Measurements from ENCODE around the gene MDK. TPM values are rescaled to one million over a fixed set of nuclear protein-coding genes. Genes with fewer than 3 reads are reported as not detected.

The MDK gene
- total RNA-seq, 1 donor, result 27.5 TPM

DNA sequence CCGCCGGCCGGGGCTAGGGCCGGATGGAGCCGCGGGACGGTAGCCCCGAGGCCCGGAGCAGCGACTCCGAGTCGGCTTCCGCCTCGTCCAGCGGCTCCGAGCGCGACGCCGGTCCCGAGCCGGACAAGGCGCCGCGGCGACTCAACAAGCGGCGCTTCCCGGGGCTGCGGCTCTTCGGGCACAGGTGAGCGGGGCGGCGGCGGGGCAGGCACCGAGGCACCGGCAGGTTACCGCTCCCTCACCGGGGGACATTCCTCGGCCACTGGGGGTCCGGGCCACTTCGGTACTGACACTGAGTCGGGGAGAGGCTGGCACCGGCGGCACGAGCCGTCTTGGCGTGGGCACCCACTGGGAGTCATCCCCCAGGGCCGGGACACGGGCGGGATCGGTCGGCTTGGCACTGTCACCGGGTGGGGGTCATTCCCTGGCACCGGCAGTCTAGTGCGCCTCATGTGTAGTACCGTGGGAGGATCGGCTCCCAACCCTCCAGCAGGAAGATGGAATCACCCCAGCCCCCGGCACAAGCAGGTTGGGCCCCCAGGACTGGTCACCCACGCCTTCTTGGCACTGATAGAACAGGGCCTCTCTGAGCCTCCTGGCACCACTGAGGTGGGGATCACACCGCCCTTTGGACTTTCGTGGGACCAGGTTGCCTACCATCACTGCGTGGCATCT is 33.7 kb upstream of the MDK start:
- peaks cover 7% of the 10 kb centered on the region for H3K27me3 ChIP-seq (ENCODE audit: insufficient read depth, low read length)
- no peaks in the 10 kb centered on the region for H3K36me3 ChIP-seq (ENCODE audit: insufficient read depth, low read length)
- peak overlapping the region; percentile 28 for H2AFZ ChIP-seq (ENCODE audit: low read length)
- DNase-seq (ENCODE audit: insufficient read length, low spot score, missing footprints), result peak; percentile 93
- peaks cover 24% of the 10 kb centered on the region for H4K20me1 ChIP-seq (ENCODE audit: insufficient read depth, low read length)
- no peaks in the 10 kb centered on the region for H3K9me3 ChIP-seq (ENCODE audit: low read depth, low read length)
- TF ChIP-seq, protein P1, sequence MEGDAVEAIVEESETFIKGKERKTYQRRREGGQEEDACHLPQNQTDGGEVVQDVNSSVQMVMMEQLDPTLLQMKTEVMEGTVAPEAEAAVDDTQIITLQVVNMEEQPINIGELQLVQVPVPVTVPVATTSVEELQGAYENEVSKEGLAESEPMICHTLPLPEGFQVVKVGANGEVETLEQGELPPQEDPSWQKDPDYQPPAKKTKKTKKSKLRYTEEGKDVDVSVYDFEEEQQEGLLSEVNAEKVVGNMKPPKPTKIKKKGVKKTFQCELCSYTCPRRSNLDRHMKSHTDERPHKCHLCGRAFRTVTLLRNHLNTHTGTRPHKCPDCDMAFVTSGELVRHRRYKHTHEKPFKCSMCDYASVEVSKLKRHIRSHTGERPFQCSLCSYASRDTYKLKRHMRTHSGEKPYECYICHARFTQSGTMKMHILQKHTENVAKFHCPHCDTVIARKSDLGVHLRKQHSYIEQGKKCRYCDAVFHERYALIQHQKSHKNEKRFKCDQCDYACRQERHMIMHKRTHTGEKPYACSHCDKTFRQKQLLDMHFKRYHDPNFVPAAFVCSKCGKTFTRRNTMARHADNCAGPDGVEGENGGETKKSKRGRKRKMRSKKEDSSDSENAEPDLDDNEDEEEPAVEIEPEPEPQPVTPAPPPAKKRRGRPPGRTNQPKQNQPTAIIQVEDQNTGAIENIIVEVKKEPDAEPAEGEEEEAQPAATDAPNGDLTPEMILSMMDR (IDR thresholded peaks at IDR 0.05; ENCODE audit: extremely low read depth, low read depth, low read length), result no peak
- H3K27ac ChIP-seq (ENCODE audit: low read depth, low read length), result no peak overlapping the region
- H3K4me1 ChIP-seq (ENCODE audit: insufficient read depth, low read length), result peaks cover 9% of the 10 kb centered on the region
- H3K4me2 ChIP-seq (ENCODE audit: insufficient read depth, low read length), result peak overlapping the region; percentile 92
- peaks cover 50% of the 10 kb centered on the region for H3K79me2 ChIP-seq (ENCODE audit: insufficient read depth, low read length)
- H3K4me3 ChIP-seq (ENCODE audit: insufficient read depth, low read length), result peak overlapping the region; percentile 84

DNA sequence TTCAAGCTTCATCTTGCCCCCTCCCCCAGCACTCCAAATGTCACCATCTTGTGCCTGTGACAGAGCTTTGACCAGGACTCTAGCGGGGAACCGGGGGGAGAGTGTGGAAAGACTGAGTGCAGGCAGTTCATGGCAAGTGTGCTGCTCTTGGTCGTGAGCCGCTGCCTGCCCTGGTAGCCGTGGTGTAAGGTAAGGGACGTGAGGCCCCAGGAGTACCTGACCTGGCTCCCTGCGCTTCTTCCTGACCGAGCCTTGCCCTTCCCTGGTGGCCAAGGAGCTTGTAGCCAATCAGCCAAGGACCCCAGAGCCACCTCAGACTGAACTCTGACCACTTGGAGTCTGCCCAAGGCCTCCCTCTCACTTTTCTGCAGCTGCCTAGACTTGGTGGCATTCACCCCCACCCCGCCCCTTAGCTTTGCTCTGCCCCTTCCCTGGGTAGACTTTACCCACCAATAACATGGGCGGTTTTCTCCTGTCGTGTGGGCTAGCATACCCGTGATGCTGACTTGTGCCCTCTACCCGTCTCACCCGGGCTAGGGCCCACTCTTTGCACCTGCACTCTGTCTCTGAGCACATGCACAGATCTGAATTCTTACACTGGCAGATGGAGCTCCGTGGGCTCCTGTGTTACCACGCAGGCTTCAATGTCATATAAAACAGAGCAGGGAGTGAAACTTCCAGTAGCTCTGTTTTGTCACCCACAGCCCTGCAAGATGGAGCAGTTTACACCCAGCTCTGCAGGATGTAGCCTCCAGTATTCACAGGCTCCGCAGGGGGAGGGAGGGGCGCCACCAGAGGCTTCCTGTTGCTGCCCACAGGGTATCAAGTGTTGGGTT is 32.7 kb upstream of the MDK start:
- Histone ChIP-seq H3K79me2 (ENCODE audit: insufficient read depth, low read length) (peaks cover 59% of the 10 kb centered on the region), H4K20me1 (ENCODE audit: insufficient read depth, low read length) (peaks cover 24% of the 10 kb centered on the region)
- TF ChIP-seq, protein P1 (IDR thresholded peaks at IDR 0.05; ENCODE audit: extremely low read depth, low read depth, low read length), result no peak

DNA sequence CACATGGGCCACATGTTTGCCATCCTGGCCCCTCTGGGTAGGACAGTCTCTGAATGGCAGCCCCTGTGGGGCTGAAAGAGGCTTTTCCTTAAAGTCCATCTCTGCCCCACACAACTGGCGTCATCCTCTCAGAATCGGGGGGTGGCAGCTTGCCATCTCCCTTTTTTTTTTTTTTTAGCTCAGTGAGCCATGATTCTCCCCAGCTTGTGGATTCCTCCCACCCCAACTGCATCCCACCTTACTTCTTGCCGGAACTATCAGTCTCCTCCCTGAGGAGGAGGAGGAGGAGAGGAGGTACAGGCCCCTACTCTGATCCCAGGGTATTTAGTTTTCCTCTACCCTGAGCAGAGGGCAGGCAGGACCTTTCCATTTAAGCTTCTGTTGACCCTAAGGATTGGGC is 30.8 kb upstream of the MDK start:
- no peak for DNase-seq (ENCODE audit: insufficient read length, low spot score, missing footprints)
- Histone ChIP-seq H4K20me1 (ENCODE audit: insufficient read depth, low read length) (peaks cover 24% of the 10 kb centered on the region), H3K79me2 (ENCODE audit: insufficient read depth, low read length) (peaks cover 71% of the 10 kb centered on the region), H2AFZ (ENCODE audit: low read length) (no peak overlapping the region), H3K4me2 (ENCODE audit: insufficient read depth, low read length) (no peak overlapping the region), H3K27me3 (ENCODE audit: insufficient read depth, low read length) (no peaks in the 10 kb centered on the region), H3K4me1 (ENCODE audit: insufficient read depth, low read length) (peaks cover 15% of the 10 kb centered on the region), H3K36me3 (ENCODE audit: insufficient read depth, low read length) (no peaks in the 10 kb centered on the region), H3K4me3 (ENCODE audit: insufficient read depth, low read length) (no peak overlapping the region), H3K9me3 (ENCODE audit: low read depth, low read length) (no peaks in the 10 kb centered on the region), H3K27ac (ENCODE audit: low read depth, low read length) (no peak overlapping the region)
- TF ChIP-seq, protein P1 (IDR thresholded peaks at IDR 0.05; ENCODE audit: extremely low read depth, low read depth, low read length), result no peak

More for the DNA sequence above, 32.7 kb upstream of the MDK start:
- H3K27ac ChIP-seq (ENCODE audit: low read depth, low read length), result no peak overlapping the region
- no peaks in the 10 kb centered on the region for H3K27me3 ChIP-seq (ENCODE audit: insufficient read depth, low read length)
- peak overlapping the region; percentile 92 for H3K4me2 ChIP-seq (ENCODE audit: insufficient read depth, low read length)
- DNase-seq (ENCODE audit: insufficient read length, low spot score, missing footprints), result peak; percentile 58
- H3K4me1 ChIP-seq (ENCODE audit: insufficient read depth, low read length), result peaks cover 15% of the 10 kb centered on the region
- no peak overlapping the region for H2AFZ ChIP-seq (ENCODE audit: low read length)
- no peaks in the 10 kb centered on the region for H3K9me3 ChIP-seq (ENCODE audit: low read depth, low read length)
- H3K36me3 ChIP-seq (ENCODE audit: insufficient read depth, low read length), result no peaks in the 10 kb centered on the region
- H3K4me3 ChIP-seq (ENCODE audit: insufficient read depth, low read length), result peak overlapping the region; percentile 84

DNA sequence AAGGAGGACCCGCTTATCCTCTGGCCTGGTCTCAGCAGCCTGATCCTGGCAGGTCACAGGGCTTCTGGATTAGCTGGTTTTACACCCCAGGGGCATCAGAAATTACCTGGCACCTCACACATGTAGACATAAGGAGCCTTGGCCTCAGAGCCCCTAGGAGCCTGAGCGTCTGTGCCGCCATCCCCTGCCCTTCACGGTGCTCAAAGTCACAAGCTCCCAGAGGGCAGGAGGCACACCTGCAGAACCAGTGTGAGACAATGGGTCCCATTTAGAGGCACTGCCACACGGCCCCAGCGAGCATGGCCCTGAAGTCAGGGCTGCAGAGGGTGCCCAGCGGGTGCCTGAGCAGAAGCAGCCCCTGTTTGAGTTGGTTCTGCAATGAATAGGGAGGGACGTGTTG is 30.3 kb upstream of the MDK start:
- Histone ChIP-seq H4K20me1 (ENCODE audit: insufficient read depth, low read length) (peaks cover 24% of the 10 kb centered on the region), H3K4me1 (ENCODE audit: insufficient read depth, low read length) (peaks cover 15% of the 10 kb centered on the region), H3K27ac (ENCODE audit: low read depth, low read length) (no peak overlapping the region), H3K27me3 (ENCODE audit: insufficient read depth, low read length) (no peaks in the 10 kb centered on the region), H3K79me2 (ENCODE audit: insufficient read depth, low read length) (peaks cover 74% of the 10 kb centered on the region), H3K36me3 (ENCODE audit: insufficient read depth, low read length) (no peaks in the 10 kb centered on the region), H2AFZ (ENCODE audit: low read length) (no peak overlapping the region), H3K9me3 (ENCODE audit: low read depth, low read length) (no peaks in the 10 kb centered on the region), H3K4me2 (ENCODE audit: insufficient read depth, low read length) (no peak overlapping the region), H3K4me3 (ENCODE audit: insufficient read depth, low read length) (no peak overlapping the region)
- TF ChIP-seq, protein P1 (IDR thresholded peaks at IDR 0.05; ENCODE audit: extremely low read depth, low read depth, low read length), result no peak
- DNase-seq (ENCODE audit: insufficient read length, low spot score, missing footprints), result no peak
